22Rv1 (cell line): ENCODE results near the gene PIGR.

Experiments
- H3K27ac ChIP-seq: fragments of 450-650 bp; 2 replicates; pipeline ENCODE4 v1.5.1; 2017
- CTCF ChIP-seq: fragments of 450-650 bp; IDR thresholded peaks from 2 replicates; pipeline ENCODE4 v1.5.1; 2017; ENCODE audit warnings: mild to moderate bottlenecking
- ZFX ChIP-seq: fragments of 450-650 bp; IDR thresholded peaks from 2 replicates; pipeline ENCODE4 v1.6.1; 2017; ENCODE audit warnings: antibody characterized with exemption, borderline replicate concordance

The PIGR gene

GRCh38 chr1:206898915-206899431 lies 47.3 kb downstream of the PIGR start:
- TF ChIP-seq CTCF (no peak), ZFX (no peak)
- H3K27ac ChIP-seq = no peak overlapping the region

DNA sequence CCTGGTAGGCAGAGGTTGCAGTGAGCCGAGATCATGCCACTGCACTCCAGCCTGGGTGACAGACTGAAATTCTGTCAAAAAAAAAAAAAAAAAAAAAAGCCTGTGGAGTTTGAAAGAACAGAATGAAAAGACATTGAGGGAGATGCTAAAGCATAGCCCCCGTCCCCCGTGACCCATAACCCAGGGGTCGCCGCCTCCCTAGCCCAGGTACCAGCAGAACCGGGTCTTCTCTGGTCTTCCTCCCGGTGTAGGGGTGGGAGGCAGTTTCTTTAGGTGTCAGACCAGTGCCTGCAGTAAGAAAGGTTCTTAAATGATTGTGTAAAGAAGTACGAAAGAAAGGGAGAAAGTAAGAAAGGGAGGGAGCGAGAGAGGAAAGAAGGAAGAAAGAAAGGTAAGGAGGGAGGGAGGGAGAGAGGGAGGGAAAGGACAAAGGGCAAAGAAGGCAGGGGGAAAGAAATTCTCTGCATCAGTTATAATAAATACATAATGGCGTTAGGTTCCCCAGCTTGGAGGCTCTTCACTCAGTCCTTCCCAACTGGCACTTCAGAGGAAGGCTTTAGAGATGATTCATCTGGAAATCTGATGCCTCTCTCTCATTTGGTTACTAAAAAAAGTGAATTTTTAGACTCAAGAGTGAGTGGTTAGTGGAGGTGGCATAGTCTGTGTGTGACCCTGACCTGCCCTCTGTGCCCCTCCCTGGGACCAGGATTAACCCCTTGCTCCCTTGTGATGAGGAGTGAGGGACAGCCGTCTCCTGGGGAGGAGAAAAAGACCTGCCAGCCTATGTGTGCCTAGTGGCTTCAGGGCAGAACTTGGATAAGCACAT lies 48.0 kb downstream of the PIGR start:
- TF ChIP-seq ZFX (no peak), CTCF (no peak)
- no peak overlapping the region for H3K27ac ChIP-seq

- TF ChIP-seq CTCF (no peak), ZFX (no peak)
- H3K27ac ChIP-seq = no peak within 1 kb of the TSS
Measured at GRCh38 chr1:206897175-206897574, 49.1 kb downstream of the PIGR start, which contains the start of gene IL24. IL24 (plus strand) TSS chr1:206897443; CDS start chr1:206897833, 390 bp downstream.

GRCh38 chr1:206896261-206896660 lies 50.0 kb downstream of the PIGR start:
- TF ChIP-seq ZFX = no peak
- no peak for TF ChIP-seq CTCF
- H3K27ac ChIP-seq = peak overlapping the region; percentile 67; the same call in 1 of the 2 replicates

- no peak for TF ChIP-seq ZFX
- TF ChIP-seq CTCF = no peak
- H3K27ac ChIP-seq = peak overlapping the region; percentile 67
Measured at GRCh38 chr1:206895837-206896242, 50.4 kb downstream of the PIGR start.

DNA sequence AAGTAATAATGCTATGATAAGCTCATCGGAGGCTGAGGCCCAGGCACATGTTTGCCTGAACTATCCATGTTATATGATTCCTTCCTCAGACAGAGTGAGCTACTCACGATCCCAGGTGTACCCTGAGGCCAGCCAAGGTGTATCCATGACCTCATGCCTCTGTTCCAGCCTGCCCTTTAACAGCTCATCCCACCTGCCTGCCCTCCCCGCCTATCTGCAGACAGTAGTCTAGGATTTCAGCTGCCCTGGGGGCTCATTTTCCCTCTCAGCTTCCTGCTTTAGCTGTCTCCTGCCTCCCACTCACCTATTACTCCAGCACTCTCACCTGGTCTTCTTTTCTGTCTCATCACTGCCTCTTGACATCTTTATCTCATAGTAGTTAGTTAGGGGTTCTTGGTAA lies 50.9 kb downstream of the PIGR start:
- peak overlapping the region; percentile 67 for H3K27ac ChIP-seq
- no peak for TF ChIP-seq CTCF
- no peak for TF ChIP-seq ZFX

GRCh38 chr1:206893380-206893779 lies 52.9 kb downstream of the PIGR start:
- no peak overlapping the region for H3K27ac ChIP-seq
- no peak for TF ChIP-seq ZFX
- TF ChIP-seq CTCF = no peak
